Measurements from ENCODE around the gene RPS25.
"Not testable (repeated sequence)": the region's sequence is repeated elsewhere in the genome, so short reads cannot be mapped to it uniquely, and the experiment has no call there.

RPS25 gene

DNA sequence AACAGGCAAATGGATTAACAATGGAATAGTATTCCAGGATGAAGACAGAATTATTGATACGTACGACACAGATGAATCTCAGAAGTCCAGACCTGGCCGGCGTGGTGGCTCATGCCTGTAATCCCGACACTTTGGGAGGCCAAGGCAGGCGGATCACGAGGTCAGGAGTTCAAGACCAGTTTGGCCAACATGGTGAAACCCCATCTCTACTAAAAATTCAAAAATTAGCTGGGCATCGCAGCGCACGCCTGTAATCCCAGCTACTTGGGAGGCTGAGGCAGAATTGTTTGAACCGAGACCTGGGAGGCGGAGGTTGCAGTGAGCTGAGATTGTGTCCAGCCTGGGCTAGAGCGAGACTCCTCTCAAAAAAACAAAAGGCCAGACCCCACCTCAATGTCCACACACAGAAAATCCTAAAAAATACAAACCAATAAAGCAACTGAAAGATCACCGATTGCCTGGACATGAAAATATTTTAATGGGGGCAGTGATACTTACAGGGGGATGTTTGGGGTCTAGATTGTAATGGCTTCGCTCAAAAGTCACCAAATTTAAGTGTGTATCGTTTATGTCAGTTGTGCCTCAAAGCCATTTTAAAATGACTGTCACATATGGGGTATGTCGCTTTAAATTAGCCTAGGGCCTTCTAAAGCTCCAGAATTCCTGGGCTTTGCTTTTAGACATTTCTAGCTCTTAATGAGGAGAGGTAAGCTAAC lies 3.8 kb downstream of the RPS25 start:
- DNase-seq, result no peak

DNA sequence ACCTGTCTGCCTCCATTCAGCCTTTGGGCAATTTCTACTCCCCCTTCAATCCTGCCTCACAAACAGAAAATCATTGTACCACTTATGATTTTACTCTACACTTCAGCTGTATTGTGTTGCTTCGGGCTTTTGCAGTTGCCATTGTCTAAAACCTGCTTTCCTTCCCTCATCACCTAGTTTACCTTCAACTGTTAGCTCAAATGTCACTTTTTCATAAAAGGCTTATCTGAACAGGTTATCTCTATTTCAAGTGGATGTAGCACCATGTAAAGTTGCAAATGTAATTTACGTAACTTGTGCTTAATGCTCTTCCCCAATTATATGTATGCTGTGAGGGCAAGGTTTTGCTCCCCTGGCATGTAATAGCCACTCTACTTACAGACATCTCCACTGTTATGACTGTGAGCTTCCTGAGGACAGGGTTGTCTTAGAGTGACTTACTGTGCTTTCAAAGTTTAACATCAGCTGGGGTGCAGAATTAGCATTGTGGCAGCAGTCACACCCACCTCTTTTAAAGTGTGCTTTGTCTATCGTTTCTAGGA lies 5.4 kb downstream of the RPS25 start:
- no peak for DNase-seq

DNA sequence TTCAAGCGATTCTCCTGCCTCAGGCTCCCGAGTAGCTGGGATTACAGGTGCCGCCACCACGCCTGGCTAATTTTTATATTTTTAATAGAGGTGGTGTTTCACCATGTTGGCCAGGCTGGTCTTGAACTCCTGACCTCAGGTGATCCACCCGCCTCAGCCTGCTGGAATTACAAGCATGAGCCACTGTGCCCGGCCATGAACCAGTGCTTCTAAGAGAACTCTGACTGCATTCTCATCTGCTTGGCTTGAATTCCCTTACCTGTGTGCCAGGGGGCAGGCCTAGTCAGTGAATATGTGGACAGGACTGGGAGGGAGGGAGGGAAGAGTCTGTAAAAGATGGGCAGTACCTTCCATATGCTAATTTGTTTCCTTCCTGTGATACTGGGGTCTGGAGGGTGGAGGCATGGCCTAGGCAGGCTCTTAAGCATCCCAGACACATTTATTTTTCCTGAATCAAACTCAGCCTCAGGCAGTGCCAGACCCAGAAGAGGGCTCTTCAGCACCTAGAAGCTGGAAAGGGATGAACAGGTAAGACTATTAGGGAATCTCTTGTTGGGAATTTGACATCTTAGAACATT lies 6.6 kb downstream of the RPS25 start:
- DNase-seq, result no peak

DNA sequence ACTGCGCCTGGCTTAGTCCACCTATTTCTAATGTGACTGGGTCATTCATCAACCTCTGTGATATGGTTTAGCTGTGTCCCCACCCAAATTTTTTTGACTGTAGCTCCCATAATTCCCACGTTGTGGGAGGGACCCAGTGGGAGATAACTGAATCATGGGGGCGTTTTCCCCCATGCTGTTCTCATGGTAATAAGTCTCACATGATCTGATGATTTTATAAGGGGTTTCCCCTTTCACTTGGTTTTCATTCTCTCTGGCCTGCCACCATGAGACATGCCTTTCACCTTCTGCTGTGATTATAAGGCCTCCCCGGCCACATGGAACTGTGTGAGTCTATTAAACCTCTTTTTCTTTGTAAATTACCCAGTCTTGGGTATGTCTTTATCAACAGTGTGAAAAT lies 11.5 kb downstream of the RPS25 start:
- DNase-seq, result no peak

DNA sequence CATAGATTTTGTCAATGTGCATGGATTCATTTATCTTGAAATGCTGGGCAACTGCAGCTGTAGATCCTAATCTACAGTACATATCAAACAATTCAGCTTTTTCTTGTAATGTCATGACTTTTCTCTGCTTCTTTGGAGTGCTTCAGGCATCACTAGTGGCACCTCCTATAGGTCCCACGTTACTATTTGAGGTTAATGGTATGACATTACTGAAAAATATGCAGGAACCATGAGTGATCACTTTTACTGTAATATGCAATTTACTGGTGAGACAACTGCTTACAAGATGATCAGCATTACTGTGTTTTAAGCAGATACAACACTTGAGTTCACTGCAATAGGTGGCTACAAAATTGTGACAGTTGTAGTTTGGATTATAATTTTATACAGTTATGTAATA lies 17.2 kb downstream of the RPS25 start:
- DNase-seq, result no peak

DNA sequence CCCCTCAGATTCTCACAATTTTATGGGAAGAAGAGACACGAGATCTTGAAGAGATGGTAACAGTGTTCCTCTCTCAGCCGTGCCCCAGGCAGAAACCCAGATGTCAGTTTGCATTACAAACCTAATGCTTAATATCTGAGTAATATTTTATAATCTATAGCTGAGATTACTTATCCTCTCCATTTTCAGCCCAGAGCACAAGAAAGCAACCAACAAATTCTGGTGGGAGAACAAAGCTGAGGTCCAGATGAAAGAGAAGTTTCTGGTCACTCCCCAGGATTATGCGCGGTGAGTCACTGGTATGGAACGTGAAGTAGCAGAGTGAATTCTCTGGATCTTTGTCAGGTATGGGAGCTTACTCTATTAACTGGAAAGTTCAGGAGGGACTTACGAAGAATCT lies 19.3 kb downstream of the RPS25 start:
- no peak for DNase-seq

DNA sequence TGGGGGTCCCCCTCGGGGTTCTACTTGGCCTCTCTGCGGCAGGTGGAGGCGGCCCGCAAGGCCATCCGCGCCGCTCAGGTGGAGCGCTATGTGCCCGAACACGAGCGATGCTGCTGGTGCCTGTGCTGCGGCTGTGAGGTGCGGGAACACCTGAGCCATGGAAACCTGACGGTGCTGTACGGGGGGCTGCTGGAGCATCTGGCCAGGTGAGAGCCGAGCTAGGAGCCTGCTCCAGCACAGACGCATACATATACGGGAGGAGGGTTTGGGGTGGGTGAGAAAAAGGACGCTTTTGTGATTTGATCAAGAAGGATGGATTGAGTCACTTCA lies 19.8 kb downstream of the RPS25 start:
- no peak for DNase-seq

DNA sequence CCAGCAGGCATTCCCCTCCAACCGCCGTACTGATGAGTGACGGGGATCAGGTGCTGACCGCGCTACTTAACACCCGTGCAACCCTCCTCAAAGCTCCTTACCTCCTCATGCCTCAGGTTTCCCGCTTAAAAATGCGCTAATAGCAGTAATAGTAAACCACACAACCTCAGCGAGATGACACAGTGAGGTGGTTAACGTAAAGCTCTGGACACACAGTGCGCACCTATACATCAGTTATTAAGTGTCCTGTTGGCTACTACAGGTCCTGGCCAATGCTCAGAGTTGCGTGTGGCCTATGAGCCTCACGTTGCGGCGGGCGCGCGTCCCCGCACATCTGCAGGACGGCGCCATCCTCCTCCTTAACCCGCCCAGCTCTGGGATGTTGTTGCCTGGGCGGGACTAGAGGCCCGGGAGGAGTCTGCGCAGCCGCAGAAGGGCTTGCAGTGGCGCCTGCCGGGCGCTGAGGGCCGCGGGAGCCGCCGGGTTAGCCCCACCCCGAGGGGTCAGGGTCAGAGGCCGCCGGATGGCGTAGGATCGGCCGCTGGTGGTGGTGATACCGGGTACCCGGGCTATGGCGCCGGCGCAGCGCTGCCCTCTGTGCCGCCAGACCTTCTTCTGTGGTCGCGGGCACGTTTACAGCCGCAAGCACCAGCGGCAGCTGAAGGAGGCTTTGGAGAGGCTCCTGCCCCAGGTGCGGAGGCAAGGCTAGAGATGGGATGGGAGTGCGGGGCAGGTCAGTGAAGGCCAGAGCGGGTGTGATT lies 20.3 kb downstream of the RPS25 start, which contains the start of gene CENATAC:
Gene CENATAC (plus strand): TSS at position 512 of the 761 bp plus-strand sequence. CDS start 60 bp downstream, at position 572.
- DNase-seq, result peak; percentile 73

DNA sequence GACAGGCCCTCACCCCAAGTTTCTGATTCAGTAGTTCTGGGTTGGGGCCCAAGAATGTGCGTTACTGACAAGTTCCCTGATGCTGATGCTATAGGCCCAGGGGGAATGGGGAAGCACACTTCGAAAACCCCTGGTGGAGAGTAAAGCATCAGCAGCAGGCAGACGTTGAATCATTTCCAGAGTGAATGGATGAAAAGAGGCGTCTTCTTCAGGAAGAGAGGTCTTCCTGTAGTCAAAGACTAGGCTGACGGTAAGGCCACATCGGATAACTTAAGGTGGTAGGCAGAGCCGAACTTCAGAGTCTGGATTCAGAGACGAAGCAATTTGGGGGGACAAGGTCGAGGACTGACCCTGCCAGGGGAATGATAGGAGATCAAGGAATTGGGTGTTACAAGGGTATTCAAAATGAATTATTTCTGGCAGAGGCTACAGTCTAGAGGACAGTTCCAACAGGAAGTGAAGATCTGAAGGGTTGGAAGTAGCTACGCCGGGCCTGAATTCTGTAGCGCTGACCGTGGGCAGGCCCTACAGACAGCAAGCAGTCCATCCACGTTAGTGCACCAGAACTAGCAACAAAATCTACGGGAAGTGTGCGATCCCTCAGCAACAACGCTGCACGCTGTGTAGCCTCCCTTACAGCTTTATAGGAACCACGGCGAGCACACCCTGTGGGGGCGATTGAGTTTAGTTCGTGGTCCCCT lies 21.1 kb downstream of the RPS25 start:
- no peak for DNase-seq

DNA sequence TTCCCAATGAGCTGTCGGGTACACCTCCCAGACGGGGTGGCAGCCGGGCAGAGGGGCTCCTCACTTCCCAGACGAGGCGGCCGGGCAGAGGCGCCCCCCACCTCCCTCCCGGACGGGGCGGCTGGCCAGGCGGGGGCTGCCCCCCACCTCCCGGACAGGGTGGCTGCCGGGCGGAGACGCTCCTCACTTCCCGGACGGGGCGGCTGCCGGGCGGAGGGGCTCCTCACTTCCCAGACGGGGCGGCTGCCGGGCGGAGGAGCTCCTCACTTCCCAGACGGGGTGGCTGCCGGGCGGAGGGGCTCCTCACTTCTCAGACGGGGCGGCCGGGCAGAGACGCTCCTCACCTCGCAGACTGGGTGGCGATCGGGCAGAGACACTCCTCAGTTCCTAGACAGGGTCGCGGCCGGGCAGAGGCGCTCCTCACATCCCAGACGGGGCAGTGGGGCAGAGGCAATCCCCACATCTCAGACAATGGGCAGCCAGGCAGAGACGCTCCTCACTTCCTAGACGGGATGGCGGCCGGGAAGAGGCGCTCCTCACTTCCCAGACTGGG lies 26.6 kb downstream of the RPS25 start:
- DNase-seq, result not testable (repeated sequence)

DNA sequence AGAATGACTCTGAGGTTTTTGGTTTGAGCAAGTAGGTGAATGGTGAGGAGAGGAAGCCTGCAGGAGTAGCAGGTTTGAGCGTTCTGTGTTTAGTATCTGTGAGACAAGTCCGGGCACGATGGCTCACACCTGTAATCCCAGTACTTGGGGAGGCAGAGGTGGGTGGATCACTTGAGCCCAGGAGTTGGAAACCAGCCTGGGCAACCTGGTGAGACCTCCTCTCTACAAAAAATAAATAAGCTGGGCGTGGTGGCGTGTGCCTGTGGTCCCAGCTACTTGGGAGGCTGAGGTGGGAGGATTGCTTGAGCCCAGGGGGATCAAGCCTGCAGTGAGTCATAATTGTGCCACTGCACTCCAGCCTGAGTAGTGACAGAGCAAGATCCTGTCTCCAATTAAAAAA lies 29.9 kb downstream of the RPS25 start:
- no peak for DNase-seq

DNA sequence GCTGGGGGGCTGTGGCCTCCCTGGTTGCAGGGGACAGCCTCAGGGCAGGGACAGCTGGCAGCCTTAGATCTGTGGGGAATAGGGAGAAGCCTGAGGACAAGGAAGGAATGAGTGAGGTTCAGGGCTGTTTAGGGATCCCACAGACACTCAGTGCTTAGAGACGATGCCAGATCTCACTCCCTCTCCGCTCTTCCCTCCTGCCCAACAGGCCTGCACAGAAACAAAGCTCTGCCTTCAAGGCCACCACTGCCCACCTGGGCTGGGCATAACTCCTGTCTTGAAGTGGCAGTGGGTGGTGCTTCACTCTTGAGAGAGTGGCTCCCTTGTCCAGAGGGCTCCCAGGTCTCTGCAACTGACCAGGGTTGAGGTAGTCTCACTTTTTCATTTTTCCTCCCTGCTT lies 33.3 kb downstream of the RPS25 start:
- DNase-seq, result no peak

DNA sequence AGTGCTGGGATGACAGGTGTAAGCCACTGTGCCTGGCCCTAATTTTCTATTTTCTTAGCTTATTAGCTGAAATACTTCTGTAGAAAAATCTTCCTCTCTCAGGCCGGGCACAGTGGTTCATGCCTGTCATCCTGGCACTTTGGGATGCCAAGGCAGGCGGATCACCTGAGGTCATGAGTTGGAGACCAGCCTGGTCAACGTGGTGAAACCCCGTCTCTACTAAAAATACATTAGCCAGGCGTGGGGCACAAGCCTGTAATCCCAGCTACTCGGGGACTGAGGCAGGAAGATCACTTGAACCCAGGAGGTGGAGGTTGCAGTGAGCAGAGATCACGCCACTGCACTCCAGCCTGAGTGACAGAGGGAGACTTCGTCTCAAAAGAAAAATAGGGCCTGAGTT lies 33.8 kb downstream of the RPS25 start:
- DNase-seq, result not testable (repeated sequence)

DNA sequence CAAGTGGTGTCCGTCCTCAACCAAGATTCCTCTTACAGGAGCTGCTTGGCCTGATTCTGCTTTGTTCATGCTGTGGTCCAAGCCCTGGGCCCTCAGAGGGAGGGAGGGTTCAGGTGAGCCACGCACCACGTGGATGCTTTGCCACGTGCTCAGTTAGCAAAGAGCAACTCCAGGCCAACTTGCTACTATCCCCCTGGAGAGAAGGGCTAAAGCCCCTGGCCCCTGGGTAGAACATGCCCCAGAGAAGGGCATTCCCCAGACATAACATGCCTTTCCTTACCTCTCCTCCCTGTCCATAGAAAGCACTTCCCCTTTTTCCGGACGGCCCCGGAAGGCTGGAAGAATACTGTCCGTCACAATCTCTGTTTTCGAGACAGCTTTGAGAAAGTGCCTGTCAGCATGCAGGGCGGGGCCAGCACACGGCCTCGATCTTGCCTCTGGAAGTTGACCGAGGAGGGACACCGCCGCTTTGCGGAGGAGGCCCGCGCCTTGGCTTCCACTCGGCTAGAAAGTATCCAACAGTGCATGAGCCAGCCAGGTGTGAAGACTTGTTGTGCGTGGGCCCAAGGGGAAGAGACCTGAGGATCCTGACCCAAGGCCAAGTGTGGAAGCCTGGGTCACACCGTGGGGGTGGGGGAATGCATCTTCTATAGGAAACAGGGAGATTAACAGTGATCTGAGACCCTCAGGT lies 37.8 kb downstream of the RPS25 start:
- DNase-seq, result no peak

DNA sequence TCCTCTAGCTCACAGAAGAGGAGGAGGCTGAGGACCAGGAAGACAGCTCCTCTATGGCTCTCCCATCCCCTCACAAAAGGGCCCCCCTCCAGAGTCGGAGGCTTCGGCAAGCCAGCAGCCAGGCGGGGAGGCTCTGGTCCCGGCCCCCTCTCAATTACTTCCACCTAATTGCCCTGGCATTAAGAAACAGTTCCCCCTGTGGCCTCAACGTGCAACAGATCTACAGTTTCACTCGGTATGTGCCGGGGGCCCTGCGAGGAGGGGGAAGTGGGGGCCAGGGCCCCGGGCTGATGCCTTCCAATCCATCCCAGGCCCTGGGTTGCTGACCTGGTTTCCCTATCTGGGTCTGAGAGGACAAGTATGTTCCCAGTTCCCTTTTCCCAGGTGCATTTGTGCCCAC lies 38.7 kb downstream of the RPS25 start:
- DNase-seq, result no peak

DNA sequence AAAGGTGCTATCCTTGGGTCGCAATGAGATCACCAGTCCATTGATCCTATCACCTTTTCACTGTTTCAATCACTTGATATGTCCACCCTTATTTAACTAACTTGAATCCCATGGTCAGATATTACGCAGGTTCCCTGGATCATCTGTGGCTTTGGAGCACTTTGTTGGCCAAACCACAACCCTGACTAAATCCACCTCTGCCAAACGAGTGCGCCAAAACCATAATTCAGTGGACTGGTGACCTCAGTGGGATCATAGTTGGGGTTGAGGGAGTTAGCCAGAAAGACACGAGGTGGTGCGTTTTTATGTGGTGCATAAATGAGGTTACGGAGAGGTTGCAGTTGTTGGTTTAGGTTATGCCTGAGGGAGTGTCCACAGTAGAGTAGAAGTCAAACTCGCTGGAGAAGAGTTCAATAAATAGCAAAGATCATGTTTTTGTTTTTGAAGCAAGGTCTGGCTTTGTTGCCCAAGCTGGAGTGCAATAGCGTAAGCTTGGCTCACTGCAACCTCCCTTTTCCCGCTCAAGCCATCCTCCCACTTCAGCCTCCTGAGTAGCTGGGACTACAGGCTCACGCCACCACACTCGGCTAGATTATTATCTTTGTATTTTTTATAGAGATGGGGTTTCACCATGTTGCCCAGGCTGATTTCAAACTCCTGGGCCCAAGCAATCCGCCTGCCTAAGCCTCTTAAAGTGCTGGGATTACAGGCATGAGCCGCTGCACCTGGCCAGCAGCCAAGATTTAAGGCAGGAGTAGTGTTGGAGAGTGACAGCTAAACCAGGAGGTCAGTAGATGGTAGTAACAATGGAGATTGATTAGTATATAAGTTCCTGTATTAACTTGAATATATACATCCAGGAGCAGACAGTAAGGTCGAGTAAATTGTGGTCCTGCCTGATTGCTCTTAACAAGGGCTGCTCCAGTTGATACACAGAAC lies 42.1 kb downstream of the RPS25 start:
- DNase-seq, result no peak

DNA sequence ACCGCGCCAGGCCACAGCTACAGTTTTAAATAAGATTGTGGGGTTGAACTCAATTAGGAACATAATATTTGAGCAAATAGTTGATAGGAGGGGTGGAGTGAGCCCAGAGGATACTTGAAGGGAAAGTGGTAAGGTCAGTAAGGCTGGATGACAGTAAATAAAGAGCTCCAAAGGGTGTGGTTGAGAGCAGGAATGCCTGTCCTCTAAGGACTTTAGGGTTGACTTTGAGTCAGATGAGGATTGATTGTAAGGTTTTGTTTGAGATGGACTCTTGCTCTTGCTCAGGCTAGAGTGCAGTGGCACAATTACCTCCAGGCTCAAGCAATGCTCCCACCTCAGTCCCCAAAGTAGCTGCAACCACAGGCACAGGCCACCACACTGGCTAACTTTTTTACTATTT lies 44.2 kb downstream of the RPS25 start:
- DNase-seq, result no peak

DNA sequence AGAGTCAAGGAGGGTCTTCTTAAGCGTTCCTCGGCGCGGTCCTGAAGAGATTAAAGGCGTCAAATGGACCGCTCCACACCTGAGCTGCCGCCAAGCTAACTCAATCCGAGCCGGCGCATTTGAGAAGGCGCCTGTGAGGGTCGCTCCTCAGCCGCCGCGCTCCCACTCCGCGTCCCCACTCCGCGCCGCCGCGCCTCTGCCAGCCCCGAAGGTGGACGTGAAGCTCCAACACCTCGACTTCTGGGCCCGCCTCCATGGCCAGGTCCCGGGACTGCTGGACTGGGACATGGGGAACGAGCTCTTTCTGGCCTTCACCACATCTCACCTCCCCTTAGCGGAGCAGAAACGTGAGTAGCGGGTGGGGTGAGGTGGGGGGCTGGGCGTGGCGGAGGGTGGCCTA lies 46.5 kb downstream of the RPS25 start, which contains the start of gene FOXR1:
Gene FOXR1 (plus strand): TSS at position 116 of the 400 bp plus-strand sequence. CDS start 171 bp downstream, at position 287.
- no peak for DNase-seq

DNA sequence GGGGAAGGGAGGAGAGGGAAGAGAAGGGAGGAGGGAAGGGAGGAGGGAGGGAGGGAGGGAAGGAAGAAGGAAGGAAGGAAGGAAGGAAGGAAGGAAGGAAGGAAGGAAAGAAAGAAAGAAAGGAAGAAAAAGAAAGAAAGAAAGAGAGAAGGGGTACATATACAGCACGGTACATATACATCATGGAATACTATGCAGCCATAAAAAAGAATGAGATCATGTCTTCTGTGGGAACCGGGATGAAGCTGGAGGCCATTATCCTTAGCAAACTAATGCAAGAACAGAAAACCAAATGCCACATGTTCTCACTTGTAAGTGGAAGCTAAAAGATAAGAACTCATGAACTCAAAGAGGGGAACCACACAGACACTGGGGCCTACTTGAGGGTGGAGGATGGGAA lies 48.6 kb downstream of the RPS25 start:
- not testable (repeated sequence) for DNase-seq

All from SHP77 treated with DMSO at 0.1 percent for 48 hours (cell line).